DOHH2 (cell line): ENCODE measurements around the gene ZFP3.
A peak's percentile ranks its signal among the peaks of the same experiment; 100 is the strongest.

ENCODE experiments used
- H3F3A ChIP-seq: fragments of 200-600 bp; sonication (generic), shearing (Covaris generic); 2 replicates; pipeline ENCODE4 v1.6.0; 2016; ENCODE audit warnings: antibody characterized with exemption, mild to moderate bottlenecking; ENCODE audit not compliant: control insufficient read depth, insufficient read depth
- H3K27ac ChIP-seq: fragments of 200-600 bp; sonication (generic); 2 replicates; pipeline ENCODE4 v1.5.1; 2014; ENCODE audit warnings: low read depth, mild to moderate bottlenecking, low read length, moderate library complexity
- H3K27me3 ChIP-seq: fragments of 200-600 bp; sonication (generic); 2 replicates; pipeline ENCODE4 v1.6.1; 2014; ENCODE audit warnings: mild to moderate bottlenecking, low read length, mixed read lengths; ENCODE audit not compliant: control insufficient read depth
- H3K36me3 ChIP-seq: fragments of 200-600 bp; sonication (generic); 2 replicates; pipeline ENCODE4 v1.6.1; 2014; ENCODE audit warnings: mild to moderate bottlenecking, low read length, moderate library complexity, mixed read lengths; ENCODE audit not compliant: control insufficient read depth
- H3K4me1 ChIP-seq: fragments of 200-600 bp; sonication (generic); 2 replicates; pipeline ENCODE4 v1.6.1; 2014; ENCODE audit warnings: mild to moderate bottlenecking, low read length, mixed read lengths; ENCODE audit not compliant: control insufficient read depth
- H3K4me2 ChIP-seq: fragments of 200-600 bp; sonication (generic); 2 replicates; pipeline ENCODE4 v1.6.0; 2014; ENCODE audit warnings: mild to moderate bottlenecking, low read length, moderate library complexity
- H3K4me3 ChIP-seq: fragments of 200-600 bp; sonication (generic); 2 replicates; pipeline ENCODE4 v1.5.1; 2014; ENCODE audit warnings: mild to moderate bottlenecking, low read length, mixed read lengths
- H3K79me2 ChIP-seq: fragments of 200-600 bp; sonication (generic); 2 replicates; pipeline ENCODE4 v1.6.1; 2014; ENCODE audit warnings: mild to moderate bottlenecking, low read length, mixed read lengths; ENCODE audit not compliant: control insufficient read depth
- H3K9me2 ChIP-seq: fragments of 200-600 bp; sonication (generic); replicated peaks from 2 replicates; pipeline ENCODE4 v1.6.1; 2014; ENCODE audit warnings: mild to moderate bottlenecking, low read length, mixed read lengths; ENCODE audit not compliant: control insufficient read depth
- H3K9me3 ChIP-seq: fragments of 200-600 bp; sonication (generic); 2 replicates; pipeline ENCODE4 v1.6.1; 2014; ENCODE audit warnings: antibody characterized with exemption, low read length, mixed read lengths; ENCODE audit not compliant: control insufficient read depth, insufficient read depth
- H4K20me1 ChIP-seq: fragments of 200-600 bp; sonication (generic); 2 replicates; pipeline ENCODE4 v1.6.0; 2014; ENCODE audit warnings: low read depth, mild to moderate bottlenecking, antibody characterized with exemption, low read length, moderate library complexity; ENCODE audit not compliant: control insufficient read depth, insufficient read depth
- EZH2phosphoT487 ChIP-seq: fragments of 200-600 bp; sonication (generic); IDR thresholded peaks from 2 replicates; pipeline ENCODE4 v1.6.1; 2017; ENCODE audit warnings: borderline replicate concordance, mild to moderate bottlenecking, antibody characterized with exemption, low read length, moderate library complexity, mixed read lengths
- TF ChIP-seq, protein P1 (sequence below): fragments of 200-600 bp; sonication (generic); IDR thresholded peaks from one replicate; pipeline ENCODE4 v1.5.1; 2014; ENCODE audit warnings: antibody characterized with exemption, mild to moderate bottlenecking, low read depth, low read length; ENCODE audit not compliant: poor library complexity, severe bottlenecking

Gene ZFP3

GRCh38 chr17:5100832-5101231 lies 22.6 kb downstream of the ZFP3 start:
- Histone ChIP-seq H3K4me3 (no peak overlapping the region), H4K20me1 (no peaks in the 10 kb centered on the region), H3K27ac (no peak overlapping the region), H3K9me2 (no peaks in the 10 kb centered on the region), H3K9me3 (0 out of 2 replicates have a peak, but pooled peaks cover 2% of the 10 kb centered on the region), H3K79me2 (peaks cover 5% of the 10 kb centered on the region), H3K4me1 (no peaks in the 10 kb centered on the region), H3K27me3 (no peaks in the 10 kb centered on the region), H3K4me2 (no peak overlapping the region), H3K36me3 (peaks cover 18% of the 10 kb centered on the region), H3F3A (peaks cover 14% of the 10 kb centered on the region)
- TF ChIP-seq, protein P1, sequence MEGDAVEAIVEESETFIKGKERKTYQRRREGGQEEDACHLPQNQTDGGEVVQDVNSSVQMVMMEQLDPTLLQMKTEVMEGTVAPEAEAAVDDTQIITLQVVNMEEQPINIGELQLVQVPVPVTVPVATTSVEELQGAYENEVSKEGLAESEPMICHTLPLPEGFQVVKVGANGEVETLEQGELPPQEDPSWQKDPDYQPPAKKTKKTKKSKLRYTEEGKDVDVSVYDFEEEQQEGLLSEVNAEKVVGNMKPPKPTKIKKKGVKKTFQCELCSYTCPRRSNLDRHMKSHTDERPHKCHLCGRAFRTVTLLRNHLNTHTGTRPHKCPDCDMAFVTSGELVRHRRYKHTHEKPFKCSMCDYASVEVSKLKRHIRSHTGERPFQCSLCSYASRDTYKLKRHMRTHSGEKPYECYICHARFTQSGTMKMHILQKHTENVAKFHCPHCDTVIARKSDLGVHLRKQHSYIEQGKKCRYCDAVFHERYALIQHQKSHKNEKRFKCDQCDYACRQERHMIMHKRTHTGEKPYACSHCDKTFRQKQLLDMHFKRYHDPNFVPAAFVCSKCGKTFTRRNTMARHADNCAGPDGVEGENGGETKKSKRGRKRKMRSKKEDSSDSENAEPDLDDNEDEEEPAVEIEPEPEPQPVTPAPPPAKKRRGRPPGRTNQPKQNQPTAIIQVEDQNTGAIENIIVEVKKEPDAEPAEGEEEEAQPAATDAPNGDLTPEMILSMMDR = no peak
- no peak for TF ChIP-seq EZH2phosphoT487

- no peaks in the 10 kb centered on the region; the same call in 1 of the 2 replicates for H4K20me1 ChIP-seq
- H3K36me3 ChIP-seq = peaks cover 68% of the 10 kb centered on the region
- H3K27ac ChIP-seq = peak overlapping the region; percentile 74
- TF ChIP-seq, protein P1 = no peak
- no peak for TF ChIP-seq EZH2phosphoT487
- H3K9me2 ChIP-seq = no peaks in the 10 kb centered on the region
- peaks cover 3% of the 10 kb centered on the region; the same call in 1 of the 2 replicates for H3K9me3 ChIP-seq
- H3K4me2 ChIP-seq = peak overlapping the region; percentile 71
- no peaks in the 10 kb centered on the region for H3K27me3 ChIP-seq
- H3K4me3 ChIP-seq = peak overlapping the region; percentile 95
- peaks cover 64% of the 10 kb centered on the region for H3K79me2 ChIP-seq
- peaks cover 28% of the 10 kb centered on the region for H3K4me1 ChIP-seq
- peaks cover 18% of the 10 kb centered on the region for H3F3A ChIP-seq
Observed at GRCh38 chr17:5110816-5111215, 32.5 kb downstream of the ZFP3 start.

- Histone ChIP-seq H4K20me1 (no peaks in the 10 kb centered on the region; the same call in 1 of the 2 replicates), H3K36me3 (peaks cover 60% of the 10 kb centered on the region), H3K4me3 (peak within 1 kb of the TSS; percentile 95), H3K4me1 (peaks cover 28% of the 10 kb centered on the region), H3K9me2 (no peaks in the 10 kb centered on the region), H3K27me3 (no peaks in the 10 kb centered on the region), H3F3A (peaks cover 18% of the 10 kb centered on the region), H3K4me2 (peak within 1 kb of the TSS; percentile 71), H3K79me2 (peaks cover 59% of the 10 kb centered on the region), H3K27ac (peak within 1 kb of the TSS; percentile 74), H3K9me3 (peaks cover 3% of the 10 kb centered on the region; the same call in 1 of the 2 replicates)
- TF ChIP-seq, protein P1 = no peak
- TF ChIP-seq EZH2phosphoT487 = no peak
Observed at GRCh38 chr17:5111402-5112204, 33.3 kb downstream of the ZFP3 start, which contains the start of gene ZNF232. TSS of gene ZNF232 (minus strand) at chr17:5111878. CDS start at chr17:5111822, 56 bp downstream.
